Stimulated activated CD4-positive, alpha-beta T cell treated with anti-CD3 and anti-CD28 coated beads, Interleukin-1b, Interleukin-23, amount 100 ng/mL, for 4 hours (primary cell): ENCODE data around the gene MAGI1.
"Not testable (repeated sequence)": the region's sequence is repeated elsewhere in the genome, so short reads cannot be mapped to it uniquely, and the experiment has no call there.

Source experiments
- DNase-seq, 2 donors: peaks; one replicate each; pipeline ENCODE4 v3.0.0-alpha.2; 2020; ENCODE audit warnings: low read depth in 2 of 2

Gene MAGI1

GRCh38 chr3:65877160-65877559, 161.6 kb downstream of the MAGI1 start:
- DNase-seq, result no peak

- DNase-seq, result no peak
Observed at GRCh38 chr3:65876028-65876420, 162.7 kb downstream of the MAGI1 start.

DNA sequence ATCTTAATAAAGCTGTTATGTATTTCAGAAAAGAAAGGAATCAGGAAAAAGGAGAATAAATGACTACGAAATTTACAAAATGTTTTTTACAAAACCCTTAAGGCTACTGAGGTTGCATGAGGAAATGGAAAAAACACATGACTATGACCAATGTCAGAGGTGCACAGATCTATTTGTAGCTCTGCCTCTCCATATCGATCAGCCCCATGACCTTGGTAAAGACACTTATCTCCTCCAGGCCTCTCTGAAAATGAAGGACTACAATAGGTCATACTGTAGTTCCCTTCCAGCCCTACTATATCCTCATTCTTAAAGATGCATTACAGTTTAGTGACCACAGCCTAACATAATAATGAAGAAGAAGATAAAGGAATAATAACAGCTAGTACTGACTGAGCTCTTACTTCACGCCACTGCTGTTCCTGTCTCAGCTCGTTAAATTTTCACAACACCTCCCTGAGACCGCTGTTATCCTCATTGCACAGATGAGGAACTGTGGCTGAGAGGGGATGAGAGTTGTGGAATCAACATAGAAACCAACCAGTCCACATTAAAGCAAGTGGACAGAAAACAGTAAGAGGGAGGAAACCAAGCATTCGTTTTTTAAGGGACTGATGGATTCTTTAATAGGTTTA, 163.2 kb downstream of the MAGI1 start:
- DNase-seq, result no peak

DNA sequence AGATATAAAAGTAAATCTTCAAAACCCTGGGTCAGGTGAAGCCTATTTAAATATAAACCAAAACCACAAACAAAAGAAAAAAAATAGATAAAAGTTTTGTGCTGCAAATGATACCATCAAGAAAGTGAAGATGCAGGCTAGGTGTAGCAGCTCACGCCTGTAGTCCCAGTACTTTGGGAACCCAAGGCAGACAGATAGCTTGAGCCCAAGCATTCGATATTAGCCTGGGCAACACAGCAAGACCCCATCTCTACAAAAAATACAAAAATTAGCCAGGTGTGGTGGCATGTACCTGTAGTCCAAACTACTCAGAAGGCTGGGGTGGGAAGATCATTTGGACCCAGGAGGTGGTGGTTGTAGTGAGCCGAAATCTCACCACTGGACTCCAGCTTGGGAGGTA, 164.8 kb downstream of the MAGI1 start:
- DNase-seq, result no peak

DNA sequence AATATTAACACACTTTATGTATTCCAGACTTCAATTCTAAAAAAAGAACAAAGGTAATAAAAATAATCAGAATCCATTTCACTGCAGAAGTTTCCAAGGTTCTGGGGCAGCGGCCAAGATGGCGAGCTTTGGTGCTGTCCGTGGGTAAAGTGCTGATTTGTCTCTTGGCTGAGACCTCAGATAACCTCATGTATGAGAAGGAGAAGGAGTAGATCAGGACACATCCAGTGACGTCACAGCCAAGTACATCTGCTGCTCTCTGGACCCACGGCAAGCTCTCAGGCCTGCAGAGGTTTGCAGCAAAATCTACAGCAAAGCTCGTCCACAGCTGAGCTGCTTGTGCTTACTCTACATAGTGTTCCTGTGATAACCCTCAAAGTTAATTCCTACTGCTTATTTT, 165.7 kb downstream of the MAGI1 start:
- DNase-seq, result no peak

DNA sequence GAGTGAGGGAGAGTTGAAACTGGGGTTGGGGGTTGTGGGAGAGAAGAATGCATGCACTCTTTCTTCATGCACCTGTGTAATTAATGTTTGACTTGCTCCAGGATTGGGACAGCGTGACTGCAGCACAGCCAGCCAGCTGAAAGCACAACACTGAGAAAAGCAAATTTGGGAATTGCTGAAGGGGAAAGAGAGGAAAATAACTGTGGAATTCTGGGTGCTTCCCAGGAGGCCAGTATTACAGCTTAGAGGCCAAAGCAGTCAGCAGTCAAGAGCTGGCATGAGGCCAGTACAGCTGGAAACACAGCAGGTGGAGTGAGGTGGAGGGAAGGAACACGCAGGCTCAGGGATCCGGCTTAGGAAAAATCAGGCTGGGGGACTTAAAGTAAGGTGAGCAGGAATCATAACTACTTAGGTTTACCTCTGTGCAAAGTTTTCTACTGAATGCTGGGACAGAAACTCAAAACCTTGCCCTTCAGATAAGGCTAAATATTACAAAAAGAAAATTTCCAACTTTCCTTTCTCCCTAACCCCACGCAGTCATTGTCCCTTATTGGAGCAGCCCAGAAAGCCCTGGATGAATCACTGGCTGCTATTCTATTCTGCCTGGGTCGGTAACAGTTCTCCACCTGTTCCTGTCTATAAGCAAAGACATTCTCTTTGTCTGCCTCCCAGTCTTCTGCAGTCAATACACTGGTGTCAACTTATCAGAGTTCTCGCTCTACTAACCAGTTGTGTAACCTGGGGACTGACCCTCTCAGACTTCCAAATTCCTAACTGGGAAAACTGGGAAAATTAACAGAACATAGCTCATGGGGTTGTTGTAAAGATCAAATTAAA, 167.2 kb downstream of the MAGI1 start:
- no peak for DNase-seq

- DNase-seq, result no peak
Observed at GRCh38 chr3:65869798-65870197, 168.9 kb downstream of the MAGI1 start.

DNA sequence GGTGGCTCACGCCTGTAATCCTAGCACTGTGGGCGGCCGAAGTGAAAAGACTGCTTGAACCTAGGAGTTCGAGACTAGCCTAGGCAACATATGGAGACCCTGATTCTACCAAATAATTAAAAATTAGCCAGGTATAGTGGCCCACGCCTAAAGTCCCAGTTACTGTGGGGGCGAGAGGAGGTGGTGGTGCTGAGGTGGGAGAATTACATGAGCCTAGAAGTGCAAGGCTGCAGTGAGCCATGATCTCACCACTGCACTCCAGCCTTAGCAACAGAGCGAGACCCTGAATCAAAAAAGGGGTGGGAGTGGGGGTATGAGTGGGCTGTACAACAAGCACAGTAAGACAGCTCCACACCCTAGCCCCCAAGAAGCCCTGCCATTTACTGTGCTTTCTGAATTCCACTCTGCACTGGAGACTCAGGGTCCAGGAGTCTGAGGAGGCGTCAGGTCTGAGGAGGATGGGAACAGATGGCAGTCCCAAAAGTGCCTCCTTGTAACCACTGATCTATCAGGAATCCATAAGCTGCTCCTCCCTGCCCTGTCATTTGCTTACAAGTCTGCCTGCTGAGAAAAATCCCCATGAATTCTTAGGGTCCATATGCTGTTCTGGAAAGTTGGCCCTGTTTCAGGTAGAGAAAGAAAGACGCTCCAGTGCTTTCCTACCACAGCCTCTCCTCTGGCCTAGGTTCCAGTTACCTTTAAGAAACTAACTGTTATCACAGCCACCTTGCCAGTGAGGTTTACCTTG, 171.1 kb downstream of the MAGI1 start:
- DNase-seq, result no peak

- no peak for DNase-seq
Observed at GRCh38 chr3:65864357-65864904, 174.3 kb downstream of the MAGI1 start.

DNA sequence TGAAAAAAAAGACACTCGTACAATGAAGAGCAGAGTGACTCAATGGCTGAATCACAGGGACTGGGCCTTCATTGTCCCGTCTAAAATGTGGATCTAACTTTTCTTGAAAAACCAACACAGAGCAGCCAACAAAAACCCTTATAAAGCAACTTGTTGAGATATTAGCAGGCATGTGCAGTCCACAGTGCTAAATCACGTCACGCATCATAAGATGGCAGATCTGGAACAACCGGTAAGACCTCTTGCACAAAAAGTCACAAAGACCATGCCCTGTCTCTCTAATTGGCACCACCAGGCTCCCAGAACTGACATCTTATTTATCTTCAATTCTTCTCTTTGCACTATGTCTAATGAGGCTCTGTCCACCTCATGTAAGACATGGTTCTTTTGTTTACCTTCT, 177.0 kb downstream of the MAGI1 start:
- no peak for DNase-seq

DNA sequence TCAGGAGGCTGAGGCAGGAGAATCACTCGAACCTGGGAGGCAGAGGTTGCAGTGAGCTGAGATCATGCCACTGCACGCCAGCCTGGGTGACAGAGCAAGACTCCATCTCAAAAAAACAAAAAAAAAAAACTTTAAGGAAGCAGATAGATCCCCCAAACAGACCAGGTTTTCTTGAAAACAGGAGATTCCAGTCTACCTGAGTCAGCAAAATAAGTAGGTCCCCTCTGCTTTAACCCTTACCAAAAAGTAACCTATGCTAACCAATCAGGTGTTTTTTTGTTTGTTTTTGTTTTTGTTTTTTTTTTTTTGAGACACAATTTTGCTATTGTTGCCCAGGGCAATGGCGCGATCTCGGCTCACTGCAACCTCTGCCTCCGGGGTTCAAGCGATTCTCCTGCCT, 179.1 kb downstream of the MAGI1 start:
- DNase-seq, result not testable (repeated sequence)

DNA sequence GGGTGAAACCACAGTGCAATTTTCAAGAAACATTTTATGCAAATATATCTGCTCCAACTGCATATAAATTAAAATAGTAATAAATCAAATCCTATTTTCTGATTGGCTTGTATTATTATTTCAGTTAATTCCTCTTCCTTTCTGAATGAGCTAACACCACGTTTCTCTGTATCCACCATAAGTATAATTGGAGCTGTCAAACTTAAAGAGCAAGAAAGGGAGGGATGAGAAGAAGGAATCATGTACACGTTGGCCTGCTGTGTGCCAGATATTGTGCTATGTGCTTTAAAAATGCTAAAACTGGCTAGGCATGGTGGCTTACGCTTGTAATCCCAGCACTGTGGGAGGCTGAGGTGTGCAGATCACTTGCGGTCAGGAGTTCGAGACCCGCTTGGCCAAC, 180.0 kb downstream of the MAGI1 start:
- no peak for DNase-seq

DNA sequence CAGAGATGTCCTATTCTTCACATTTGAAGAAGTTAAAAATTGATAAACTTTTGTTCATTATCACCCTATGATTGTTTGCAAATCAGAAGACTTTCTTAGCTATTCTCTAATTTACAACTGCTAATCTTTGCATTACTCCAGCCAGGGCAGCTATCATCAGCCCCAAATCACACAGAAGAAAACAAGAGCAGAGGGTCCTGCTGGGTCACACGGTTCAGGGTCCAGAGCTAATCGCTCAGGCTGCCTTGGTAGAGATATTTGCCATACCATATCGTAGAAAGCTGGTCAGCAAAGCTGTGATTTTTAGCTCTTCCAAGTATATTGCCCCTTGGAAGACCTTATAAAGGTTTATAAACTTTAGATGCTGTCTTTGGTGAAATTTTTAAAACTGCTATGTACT, 181.4 kb downstream of the MAGI1 start:
- no peak for DNase-seq

DNA sequence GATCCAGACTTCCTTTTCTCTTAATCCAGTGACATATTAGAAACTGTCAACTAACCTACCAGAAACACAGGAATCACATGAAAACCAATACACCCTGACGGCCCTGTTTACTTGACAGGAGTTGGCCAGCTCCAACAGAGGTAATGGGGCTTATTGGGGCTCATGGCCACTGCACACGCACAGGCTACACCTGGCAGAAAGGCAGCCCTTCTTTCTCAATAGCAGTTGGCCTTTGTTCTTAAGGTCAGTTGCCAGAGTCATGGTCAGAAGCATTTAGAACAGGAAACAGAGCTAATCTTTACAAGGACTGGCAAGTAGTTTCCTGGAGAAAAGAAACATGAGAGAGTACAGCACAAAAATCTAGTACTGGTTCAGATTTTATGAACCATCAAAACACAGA, 181.8 kb downstream of the MAGI1 start:
- DNase-seq, result no peak

DNA sequence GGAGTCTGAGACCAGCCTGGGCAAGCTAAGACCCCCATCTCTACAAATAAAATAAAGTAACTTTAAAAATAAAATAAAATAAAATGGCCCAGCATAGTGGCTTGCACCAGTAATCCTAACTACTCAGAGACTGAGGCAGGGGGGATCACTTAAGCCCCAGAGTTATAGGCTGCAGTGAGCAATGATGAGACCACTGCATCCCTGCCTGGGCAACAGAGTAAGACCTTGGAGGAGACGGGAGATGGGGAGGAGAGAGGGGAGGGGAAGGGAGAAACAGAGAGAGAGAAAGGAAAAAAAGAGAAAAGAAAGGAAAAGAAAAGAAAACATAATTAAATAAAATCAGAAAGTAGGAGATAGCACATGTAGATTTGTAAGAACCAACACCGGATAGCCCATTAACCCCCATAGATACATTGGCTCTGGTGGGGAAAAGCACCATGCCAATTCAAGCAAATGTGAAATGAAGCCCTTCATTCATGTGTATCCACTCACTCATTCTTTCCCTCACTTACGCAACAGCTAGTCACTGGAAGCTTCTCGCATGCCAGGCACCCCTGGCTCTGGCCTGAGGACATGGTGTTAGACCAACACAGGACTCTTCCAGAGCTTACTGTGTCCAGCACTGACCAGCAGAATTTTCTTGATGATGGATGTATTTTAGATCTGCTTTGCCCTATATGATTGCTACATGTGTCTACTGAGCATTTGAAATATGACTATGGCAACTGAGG, 183.2 kb downstream of the MAGI1 start:
- no peak for DNase-seq

- DNase-seq, result no peak
Observed at GRCh38 chr3:65854606-65855304, 184.0 kb downstream of the MAGI1 start.

DNA sequence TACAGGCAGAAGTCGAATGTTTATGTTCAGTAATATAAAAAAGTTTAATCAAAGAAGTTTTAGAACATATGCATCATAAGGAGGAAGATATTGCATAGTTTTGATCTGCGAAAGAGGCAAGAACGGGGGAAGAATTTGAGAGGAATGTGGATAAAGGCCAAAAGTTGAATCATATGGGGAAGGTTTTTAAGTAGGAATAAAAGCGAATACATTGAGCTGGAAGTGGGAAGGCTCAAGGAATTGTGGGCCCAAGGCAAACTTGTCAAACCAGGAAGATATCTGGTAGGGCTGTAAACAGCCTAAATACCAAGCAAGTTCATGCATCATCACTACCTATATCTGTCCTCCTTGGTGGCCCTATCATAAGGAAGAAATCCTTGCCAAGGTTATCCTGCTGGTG, 186.9 kb downstream of the MAGI1 start:
- no peak for DNase-seq

- no peak for DNase-seq
Observed at GRCh38 chr3:65850261-65850660, 188.5 kb downstream of the MAGI1 start.

DNA sequence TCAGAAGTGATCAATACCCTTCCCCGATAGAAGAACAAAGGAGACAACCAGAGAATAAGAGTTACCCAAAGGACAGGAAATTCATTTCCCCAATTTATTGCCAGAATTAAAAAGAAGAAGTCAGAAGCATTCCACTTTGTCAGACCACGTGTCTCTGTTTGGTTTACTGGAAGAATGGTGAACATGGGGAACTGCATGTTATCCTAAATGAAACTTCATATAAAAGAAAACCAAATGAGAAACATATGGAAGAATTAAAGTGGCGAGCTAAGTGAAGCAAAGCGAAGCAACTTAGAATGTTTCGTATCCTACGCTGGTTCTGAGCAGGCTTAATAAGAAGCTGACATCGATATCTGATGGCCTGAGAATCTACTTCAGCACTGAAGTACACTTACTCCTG, 190.7 kb downstream of the MAGI1 start:
- no peak for DNase-seq

DNA sequence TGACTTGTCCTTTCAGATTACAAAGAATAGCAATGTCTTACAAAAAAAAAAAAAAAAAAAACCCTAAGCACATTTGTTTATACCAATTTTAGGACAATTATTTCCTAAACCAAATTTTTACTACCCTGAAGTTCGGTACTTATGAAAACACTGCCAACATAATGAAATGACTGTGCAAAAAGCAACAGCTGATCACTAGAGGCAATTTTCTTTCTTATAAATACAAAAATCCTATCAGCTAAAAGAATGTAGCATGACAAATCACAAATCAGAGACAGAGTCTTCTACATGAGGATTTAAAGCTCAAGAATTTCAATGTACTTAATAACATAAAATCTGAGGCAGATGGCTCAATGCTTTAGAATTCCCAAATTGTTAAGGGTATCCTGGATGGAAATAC, 191.8 kb downstream of the MAGI1 start:
- no peak for DNase-seq

DNA sequence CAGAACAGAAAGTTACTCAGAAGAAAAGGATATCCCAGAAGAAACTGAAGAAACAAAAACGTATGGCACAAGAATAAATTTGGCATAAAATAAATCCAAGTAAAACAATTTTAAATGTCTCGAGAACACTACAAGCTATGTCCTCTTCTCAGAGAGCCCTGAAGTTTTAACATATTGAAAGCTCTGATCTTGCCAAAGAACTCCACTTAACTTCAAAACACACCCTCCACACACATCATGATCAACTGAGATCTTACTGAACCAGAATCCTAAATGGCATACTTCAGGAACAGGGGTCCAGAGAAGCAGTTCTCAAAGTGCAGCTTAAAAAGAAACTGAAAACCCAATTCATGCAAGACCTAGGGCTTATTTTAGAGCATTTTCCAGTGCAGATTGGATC, 194.3 kb downstream of the MAGI1 start:
- no peak for DNase-seq
